Lower leg skin (tissue), 4 donors: ENCODE results near the gene GLIS2. TPM values are rescaled to one million over a fixed set of nuclear protein-coding genes. Genes with fewer than 3 reads are reported as not detected.

Experiments
- DNase-seq, 2 donors: peaks; one replicate each; pipeline ENCODE4 v3.0.0-alpha.2; 2019; ENCODE audit warnings: low spot score in 2 of 2
- H3K4me3 ChIP-seq: fragments of 200-600 bp; sonication (generic); 2 replicates; pipeline ENCODE4 v1.5.1; 2017; ENCODE audit warnings: mild to moderate bottlenecking, low read depth; ENCODE audit not compliant: poor library complexity, severe bottlenecking
- CTCF ChIP-seq, 3 donors: fragments of 450-650 bp; IDR thresholded peaks; one replicate each; pipeline ENCODE4 v1.5.1; 2016; ENCODE audit warnings: antibody characterized with exemption in 3 of 3, mild to moderate bottlenecking in 3 of 3, moderate library complexity in 2 of 3
- POLR2A ChIP-seq, 2 donors: fragments of 450-650 bp; IDR thresholded peaks; one replicate each; pipeline ENCODE4 v1.6.1; 2016 to 2017; ENCODE audit warnings: antibody characterized with exemption in 2 of 2, mild to moderate bottlenecking in 1 of 2, moderate library complexity in 1 of 2
- WGBS, 2 donors: methylation state at CpG; one replicate each; pipeline ENCODE4 v1.1.5; 2018; 5-methylcytosine and 5-hydroxymethylcytosine counted together
- intact Hi-C: fragments of 100-400 bp; cut with DNase I; formaldehyde crosslinking; loops from one replicate; pipeline ENCODE4 v1.15.0; 2023; ENCODE audit warnings: low total_unique reads
- total RNA-seq, 4 donors: library from RNA; depleted of rRNA; stranded (reverse); fragments of >200 nt; gene quantifications; one replicate each; pipeline ENCODE4 v1.1.0, GENCODE V29; 2016

The GLIS2 gene
- total RNA-seq, 4 donors from 2014 or later = 1.3 to 2.6 (median 2.2) TPM

- intact Hi-C loops = no loop called here
- H3K4me3 ChIP-seq = no peak overlapping the region
- no peak for DNase-seq
- 77 to 82% methylated on average over 8 of the region's 8 CpGs for WGBS, 2 donors
- TF ChIP-seq CTCF (IDR thresholded peaks at IDR 0.05) (no peak), POLR2A (IDR thresholded peaks at IDR 0.05) (no peak)
Observed at GRCh38 chr16:4347010-4347409, 31.1 kb downstream of the GLIS2 start.

DNA sequence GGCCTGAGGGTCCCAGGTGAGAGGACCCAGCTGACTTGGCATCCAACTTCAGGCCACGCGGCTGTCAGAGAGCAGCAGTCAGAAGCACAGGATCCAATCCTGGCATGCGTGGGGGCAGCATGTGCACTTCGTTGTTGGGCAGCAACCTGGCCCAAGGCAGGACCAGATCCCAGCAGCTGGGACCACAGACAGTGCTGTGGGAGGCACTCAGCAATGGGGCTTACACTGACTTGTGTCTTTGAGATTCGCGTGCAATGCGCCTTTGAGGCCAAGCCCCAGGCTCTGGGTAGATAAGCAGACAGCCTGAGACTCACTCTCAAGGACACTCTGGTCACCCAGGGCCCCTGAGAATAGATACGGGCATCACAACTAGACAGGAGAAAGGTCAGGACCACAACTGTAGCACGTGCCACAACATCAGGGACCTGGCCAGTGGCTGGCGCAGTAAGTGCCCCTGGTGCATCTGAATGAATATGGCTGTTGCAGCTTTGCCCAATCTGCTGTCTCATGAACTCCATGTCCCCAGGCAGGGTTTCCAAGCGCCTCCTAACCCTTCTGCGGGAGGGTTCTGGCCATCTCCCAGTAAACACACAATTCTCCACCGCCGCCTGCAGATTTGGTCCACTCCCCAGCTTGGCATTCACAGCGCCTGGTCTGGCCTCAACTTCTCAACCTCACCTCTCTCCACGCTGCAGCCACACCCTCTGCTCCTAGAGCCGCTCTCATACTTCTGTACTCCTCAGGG, 32.1 kb downstream of the GLIS2 start:
- TF ChIP-seq POLR2A (IDR thresholded peaks at IDR 0.05) = no peak
- TF ChIP-seq CTCF (IDR thresholded peaks at IDR 0.05) = no peak
- H3K4me3 ChIP-seq = no peak overlapping the region
- no peak for DNase-seq
- intact Hi-C loops = no loop called here
- 51 to 58% methylated on average over 13 to 16 of the region's 17 CpGs for WGBS, 2 donors

DNA sequence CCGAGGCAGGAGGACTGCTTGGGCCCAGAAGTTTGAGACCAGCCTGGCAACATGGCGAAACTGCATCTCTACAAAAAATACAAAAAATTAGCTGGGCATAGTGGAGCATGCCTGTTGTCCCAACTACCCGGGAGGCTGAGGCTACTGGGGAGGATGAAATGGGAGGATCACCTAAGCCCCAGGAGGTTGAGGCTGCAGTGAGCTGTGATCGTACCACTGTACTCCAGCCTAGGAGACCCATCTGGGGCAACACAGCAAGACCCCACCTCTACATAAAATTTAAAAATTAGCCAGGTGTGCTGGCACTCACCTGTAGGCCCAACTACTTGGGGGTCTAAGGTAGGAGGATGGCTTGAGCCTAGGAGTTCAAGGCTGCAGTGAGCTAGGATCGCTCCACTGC, 33.5 kb downstream of the GLIS2 start:
- intact Hi-C loops = no loop called here
- WGBS, 2 donors = 93 to 99% methylated on average over 5 of the region's 5 CpGs
- no peak overlapping the region for H3K4me3 ChIP-seq
- TF ChIP-seq CTCF (IDR thresholded peaks at IDR 0.05) (no peak), POLR2A (IDR thresholded peaks at IDR 0.05) (no peak)
- DNase-seq = no peak

DNA sequence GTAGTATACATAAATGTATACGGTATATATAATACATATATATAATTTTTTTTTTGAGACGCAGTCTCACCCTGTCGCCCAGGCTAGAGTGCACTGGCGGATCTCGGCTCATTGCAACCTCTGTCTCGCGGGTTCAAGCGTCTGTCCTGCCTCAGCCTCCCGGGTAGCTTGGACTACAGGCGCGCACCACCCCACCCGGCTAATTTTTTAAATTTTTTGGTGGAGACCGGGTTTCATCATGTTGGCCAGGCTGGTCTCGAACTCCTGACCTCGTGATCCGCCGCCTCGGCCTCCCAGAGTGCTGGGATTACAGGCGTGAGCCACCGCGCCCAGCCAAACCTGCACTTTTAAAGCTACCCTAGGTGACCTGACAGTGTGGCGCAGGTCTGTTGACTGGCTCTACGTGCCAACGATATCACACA, 34.5 kb downstream of the GLIS2 start:
- 33% methylated on average over 24 of the region's 24 CpGs for WGBS, 2 donors
- DNase-seq = no peak
- intact Hi-C loops = no loop called here
- TF ChIP-seq CTCF (IDR thresholded peaks at IDR 0.05) (no peak), POLR2A (IDR thresholded peaks at IDR 0.05) (no peak)
- peak overlapping the region; percentile 90 for H3K4me3 ChIP-seq

GRCh38 chr16:4350787-4351659, 35.2 kb downstream of the GLIS2 start, which contains the start of gene PAM16:
Gene PAM16, minus strand, starts transcription at chr16:4351321. Its CDS starts 87 bp downstream, at chr16:4351234.
- WGBS, 2 donors = 0 to 2% methylated on average over 19 to 24 of the region's 81 CpGs
- no peak for TF ChIP-seq POLR2A (IDR thresholded peaks at IDR 0.05)
- TF ChIP-seq CTCF (IDR thresholded peaks at IDR 0.05) = no peak

More at GRCh38 chr16:4350787-4351659, 35.2 kb downstream of the GLIS2 start, which contains the start of gene PAM16:
- intact Hi-C loops = no loop called here
- H3K4me3 ChIP-seq = peak within 1 kb of the TSS; percentile 90
- peak; percentile 94 to 99 for DNase-seq
